Activated CD4-positive, alpha-beta T cell treated with anti-CD3 and anti-CD28 coated beads, Interleukin-2, Interleukin-6, amounts not matched to agents 100 ng/mL and 50 ng/mL, durations not matched to agents 16 hours and 8 hours (primary cell): ENCODE results near the gene OCSTAMP.
A peak's percentile ranks its signal among the peaks of the same experiment; 100 is the strongest.

Source experiments
- DNase-seq: peaks from one replicate; pipeline ENCODE4 v3.0.0-alpha.2; 2020

Gene OCSTAMP

GRCh38 chr20:46551522-46552381, 1.3 kb upstream of the OCSTAMP start:
- no peak for DNase-seq

DNA sequence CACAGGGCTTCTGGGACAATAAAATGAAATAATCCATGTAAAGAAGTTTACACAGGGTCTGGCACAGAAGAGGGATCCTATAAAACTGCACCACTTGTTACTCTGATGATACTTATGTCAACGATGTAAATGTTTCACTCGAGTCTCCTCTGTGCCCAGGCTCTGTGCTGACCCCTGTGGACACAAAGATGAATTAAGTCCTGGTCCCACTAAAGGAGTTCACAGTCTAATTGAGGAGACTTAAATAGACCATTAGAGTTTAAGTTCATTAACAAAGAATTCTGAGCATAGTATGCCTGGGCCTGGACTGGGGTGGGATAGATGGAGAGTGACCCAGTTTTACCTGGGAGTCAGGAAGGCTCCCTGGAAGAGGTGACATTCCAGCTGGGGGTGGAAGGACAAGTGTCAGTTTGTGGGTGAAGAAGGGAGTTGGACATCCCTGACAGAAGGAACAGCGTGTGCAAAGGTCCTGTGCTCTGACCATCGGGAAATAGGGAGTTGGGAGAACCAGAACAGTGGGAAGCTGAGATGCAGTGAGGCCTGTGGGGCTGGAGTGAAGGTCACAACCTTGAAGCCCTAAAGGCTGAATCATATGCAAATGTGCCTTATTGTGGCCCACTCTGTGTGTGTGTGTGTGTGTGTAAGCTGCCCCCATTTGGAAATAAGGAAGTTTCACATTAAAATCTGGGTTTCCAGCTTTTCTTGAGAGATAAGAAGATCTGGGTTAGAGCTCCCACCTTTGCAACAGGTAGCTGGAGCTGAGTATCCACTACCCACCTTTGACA, 1.1 kb downstream of the OCSTAMP start:
- peak; percentile 25 for DNase-seq

DNA sequence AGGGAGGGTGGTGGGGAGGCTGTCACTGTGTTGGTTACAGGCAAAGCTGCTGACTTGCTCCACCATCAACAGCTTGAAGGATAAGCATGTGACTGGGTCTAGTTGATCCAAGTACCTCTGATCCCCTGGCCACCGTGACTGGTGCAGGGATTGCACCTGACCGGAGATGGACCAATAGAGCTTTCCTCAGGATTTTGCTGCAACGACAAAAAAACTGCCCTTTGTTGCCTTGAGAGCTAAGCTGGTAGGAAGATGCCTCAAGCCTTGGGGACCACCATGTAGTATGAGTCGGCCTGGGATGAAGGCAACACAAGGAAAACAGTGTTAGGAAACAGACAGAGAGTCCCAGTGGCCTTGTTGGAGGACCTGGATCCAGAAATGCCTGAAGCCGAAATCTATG, 1.8 kb downstream of the OCSTAMP start:
- no peak for DNase-seq

GRCh38 chr20:46547995-46548394, 2.5 kb downstream of the OCSTAMP start:
- no peak for DNase-seq

DNA sequence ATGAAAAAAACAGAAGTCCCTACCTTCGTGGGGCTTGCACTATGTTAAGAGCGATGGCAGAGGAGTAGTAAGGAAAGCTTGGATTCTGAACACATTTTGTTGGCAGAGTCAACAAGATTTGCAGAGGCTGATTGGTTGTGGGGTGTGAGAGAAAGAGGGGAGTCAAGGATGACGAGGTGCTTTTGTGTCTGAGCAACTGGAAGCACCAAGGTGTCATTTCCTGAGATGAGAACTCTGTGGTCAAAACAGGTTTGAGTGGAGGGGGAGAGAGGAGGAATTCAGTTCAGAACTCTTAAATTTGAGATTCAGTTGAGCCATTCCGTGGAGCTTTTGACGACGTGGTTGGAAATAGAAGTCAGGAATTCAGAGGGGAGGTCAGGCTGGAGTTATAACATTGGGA, 3.5 kb downstream of the OCSTAMP start:
- DNase-seq: peak; percentile 64

GRCh38 chr20:46546298-46546697, 4.2 kb downstream of the OCSTAMP start:
- DNase-seq: no peak

DNA sequence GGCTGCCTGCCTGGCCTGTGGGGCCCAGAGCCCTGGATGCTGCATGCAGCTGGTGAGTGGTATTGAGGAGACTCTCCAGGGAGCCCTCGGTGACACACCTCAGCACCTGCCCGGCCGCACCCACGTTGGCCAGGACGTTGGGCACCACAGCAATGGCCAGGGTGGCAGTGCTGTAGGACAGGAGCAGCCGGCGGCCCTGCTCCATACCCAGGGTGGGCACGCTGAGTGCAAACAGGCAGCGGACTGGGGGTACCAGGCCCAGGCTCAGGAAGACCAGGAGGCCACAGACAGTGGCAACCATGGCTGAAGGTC, 4.7 kb downstream of the OCSTAMP start:
- no peak for DNase-seq

DNA sequence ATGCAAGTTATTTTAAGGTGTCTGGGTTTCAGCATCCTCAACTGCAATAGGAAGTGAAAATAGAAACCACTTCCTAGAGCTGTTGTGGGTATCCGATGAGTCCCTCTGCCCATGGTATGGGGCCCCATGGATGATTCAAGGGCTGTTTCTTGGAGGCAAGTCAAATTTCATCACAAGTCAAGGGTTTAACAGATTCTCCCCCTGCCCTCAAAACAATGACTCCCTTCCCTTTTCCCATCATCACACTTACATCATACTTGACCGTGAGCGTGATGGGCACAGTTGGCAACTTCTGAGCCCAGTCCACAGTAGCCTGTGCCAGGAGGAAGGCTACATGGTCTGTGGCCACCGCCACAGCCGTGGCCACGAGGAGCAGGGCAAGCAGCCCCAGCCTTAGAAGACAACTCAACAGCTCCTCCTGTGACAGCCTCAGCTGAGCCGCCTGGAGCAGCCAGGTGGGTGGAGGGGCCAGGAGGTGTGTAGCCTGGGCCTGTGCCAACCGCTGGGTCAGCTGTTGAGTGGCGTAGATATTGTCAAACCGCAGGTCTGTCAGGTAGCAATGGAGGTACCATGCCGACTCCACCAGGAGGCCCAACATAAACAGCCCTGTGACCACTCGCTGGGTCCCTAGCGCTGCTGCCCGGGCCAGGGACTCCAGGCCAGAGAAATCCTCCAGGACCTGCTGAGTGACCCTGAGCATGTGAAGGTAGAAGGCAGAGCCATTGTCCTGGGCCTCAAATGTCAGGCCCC, 5.2 kb downstream of the OCSTAMP start:
- DNase-seq: peak; percentile 89

- DNase-seq: no peak
Observed at GRCh38 chr20:46544576-46544975, 5.9 kb downstream of the OCSTAMP start.

- DNase-seq: no peak
Observed at GRCh38 chr20:46543959-46544358, 6.5 kb downstream of the OCSTAMP start.

GRCh38 chr20:46543033-46543432, 7.4 kb downstream of the OCSTAMP start:
- DNase-seq: no peak

DNA sequence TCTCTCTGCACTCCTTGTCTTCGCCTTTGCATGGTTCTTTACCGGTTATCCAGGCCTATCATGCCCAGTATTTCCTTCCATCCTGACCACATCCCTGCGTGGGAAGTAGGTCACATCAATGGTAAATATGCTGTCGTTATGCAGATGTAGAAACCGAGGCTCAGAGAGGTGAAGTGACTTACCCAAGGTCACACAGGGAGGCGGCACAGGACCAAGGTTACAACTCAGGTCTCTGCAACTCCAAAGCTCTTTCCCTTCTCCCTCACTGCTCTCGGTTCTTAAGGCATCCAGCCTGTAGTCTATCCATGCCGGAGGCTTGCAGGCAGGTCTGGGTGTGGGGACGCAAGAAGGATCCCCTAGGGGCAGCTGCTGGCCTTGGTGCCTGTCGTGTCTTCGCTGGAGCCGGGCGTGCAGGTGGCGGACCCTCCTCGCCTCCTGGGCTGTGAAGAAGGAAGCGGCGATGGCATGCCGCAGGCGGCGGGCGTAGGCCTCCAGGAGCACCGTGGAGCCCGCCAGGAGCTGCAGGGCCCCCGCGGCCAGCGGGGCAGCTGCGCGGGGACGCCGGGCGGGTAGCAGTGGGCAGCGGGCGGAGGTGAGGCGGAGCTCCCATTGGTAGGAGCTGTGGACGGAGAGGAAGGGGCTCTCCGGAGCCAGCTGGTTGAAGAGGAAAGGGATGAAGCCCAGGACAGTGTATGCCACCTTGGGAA, 9.1 kb downstream of the OCSTAMP start:
- no peak for DNase-seq

DNA sequence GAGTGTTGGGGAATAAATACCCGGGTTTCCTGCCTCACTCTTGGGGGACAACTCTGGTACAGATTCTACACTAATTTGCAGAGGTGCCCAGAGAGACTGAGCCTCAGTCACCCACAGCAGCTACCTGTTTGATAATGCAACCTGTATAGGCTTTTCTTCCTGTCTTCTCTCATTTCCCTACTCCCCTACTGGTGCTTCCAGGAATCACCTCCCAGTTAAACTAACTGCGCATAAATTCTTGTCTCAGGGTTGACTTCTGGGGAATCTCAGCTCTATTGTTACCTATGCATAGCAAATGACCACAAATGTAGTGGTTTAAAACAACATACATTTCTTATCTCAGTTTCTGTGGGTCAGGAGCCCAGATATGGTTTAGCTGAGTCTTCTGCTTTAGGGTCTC, 11.3 kb downstream of the OCSTAMP start:
- no peak for DNase-seq

- DNase-seq: no peak
Observed at GRCh38 chr20:46530640-46531039, 19.8 kb downstream of the OCSTAMP start.

DNA sequence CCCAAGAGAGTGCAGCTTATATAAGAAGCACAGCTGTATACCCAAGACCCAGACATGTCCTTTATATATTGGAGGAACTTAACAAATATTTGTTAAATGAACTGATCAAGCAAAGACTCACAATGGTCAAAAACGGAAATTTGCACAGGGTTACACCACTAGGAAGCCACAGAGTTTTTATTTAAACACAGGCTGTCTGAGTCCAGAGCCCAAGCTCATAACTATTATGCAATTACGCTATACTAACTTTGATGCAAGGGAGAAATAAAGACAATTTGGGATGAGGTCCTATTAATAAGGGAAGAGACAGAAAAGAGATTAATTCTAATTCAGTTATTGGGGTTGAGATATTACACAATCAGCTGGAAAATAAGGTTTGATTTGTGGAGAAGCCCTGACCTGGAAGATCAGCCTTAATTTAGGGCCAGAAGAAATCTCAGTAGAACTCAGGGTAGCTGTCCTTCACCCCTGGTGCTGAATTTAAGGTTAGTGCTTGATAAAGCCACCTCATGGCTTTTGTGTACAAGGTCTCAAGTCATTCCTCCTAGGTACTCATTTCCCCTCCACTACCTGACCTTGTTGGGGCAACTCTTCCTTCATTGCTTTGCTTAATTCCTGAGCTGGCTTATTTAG, 26.6 kb downstream of the OCSTAMP start:
- no peak for DNase-seq

GRCh38 chr20:46523108-46523507, 27.3 kb downstream of the OCSTAMP start:
- DNase-seq: no peak

GRCh38 chr20:46520976-46521579, 29.4 kb downstream of the OCSTAMP start:
- peak; percentile 77 for DNase-seq

GRCh38 chr20:46520540-46520939, 29.9 kb downstream of the OCSTAMP start:
- no peak for DNase-seq

DNA sequence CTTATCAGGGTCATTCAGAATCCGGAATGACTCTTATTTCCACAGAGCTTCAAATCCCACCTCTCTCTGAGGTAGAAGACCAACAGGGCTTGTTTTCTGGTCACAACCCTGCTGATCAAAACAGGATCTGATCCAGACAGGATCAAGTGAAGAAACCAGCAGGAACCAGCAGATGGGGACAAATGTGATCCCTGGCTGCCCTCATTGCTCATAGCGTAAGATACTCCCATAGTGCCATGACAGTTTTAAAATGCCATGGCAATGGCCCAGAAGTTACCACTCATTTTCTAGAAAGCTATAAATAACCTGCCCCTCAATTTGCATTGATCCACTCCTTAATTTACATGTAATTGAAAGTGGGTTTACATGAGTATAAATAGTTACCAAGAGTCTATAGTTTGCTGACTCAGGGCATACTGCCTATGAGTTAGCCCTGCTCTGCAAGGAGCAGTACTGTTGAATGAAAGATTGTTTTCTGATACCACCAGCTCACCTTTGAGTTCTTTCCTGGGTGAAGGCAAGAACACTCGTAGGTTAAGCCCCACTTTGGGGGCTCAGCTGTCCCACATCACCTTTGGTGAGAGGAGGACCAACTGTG, 30.9 kb downstream of the OCSTAMP start:
- no peak for DNase-seq

DNA sequence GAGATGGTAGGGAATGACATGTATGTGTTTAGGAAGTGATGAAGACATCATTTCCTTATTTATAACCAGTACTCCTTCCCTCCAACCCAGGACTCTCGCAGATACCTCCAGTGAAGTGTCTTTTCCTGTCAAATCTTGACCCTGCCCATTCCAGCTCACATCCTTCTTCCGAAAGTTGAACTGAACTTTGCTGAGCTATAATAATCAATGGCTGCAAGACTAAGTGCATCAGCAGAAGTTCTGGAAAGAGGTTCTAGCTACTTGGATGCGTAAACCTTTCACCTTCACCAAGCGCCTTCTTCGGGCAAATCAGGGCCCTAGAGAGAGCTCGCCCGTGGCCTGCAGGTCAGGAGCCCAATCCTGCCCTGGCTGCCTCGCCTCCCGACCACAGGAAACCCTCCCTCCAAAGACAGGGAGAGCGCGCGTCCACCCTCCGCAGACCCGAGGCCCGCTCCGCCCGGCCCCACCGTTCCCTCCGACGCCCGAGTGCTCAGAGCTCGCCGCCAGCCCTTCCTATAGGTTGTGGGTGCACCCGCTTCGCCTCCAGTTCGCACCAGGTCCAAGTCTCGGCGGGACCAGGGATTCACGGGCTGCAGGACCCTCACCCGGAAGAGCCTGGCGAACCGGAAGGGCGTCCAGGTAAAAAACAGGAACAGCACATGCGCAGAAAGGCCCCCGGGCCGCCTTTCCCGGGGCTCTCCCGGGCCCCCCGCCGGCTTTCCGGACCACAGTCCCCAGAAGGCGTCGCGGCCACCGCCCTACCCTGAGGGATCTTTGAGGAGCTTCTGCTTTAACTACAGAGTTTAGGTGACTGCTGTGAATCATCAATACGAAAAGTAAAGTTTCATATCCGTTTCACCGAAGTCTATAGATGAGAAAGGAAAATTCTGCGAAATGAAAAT, 37.3 kb downstream of the OCSTAMP start, which contains the start of gene ZNF334:
Gene ZNF334 (minus strand): TSS at position 617 of the 902 bp plus-strand sequence. CDS start 1,457 bp downstream, outside the sequence.
- DNase-seq: peak; percentile 79
